GM21529 (cell line): Measurements from ENCODE around the gene APOM.

Source experiments
- ATAC-seq: cut with Tn5 transposase; IDR thresholded peaks from one replicate; pipeline ENCODE4 v1.9.1; 2021; ENCODE audit not compliant: unreplicated experiment

The APOM gene

GRCh38 chr6:31655349-31656237 lies at the start of gene APOM:
Gene APOM, plus strand, starts transcription at chr6:31655894. Its CDS starts 73 bp downstream, at chr6:31655967.
- no peak for ATAC-seq

- ATAC-seq: no peak
Observed at GRCh38 chr6:31607317-31607716, 48.4 kb upstream of the APOM start.

GRCh38 chr6:31609519-31610406 lies 45.9 kb upstream of the APOM start:
- no peak for ATAC-seq

- no peak for ATAC-seq
Observed at GRCh38 chr6:31610968-31611367, 44.7 kb upstream of the APOM start.

GRCh38 chr6:31614075-31614619 lies 41.5 kb upstream of the APOM start:
- ATAC-seq: no peak

GRCh38 chr6:31614684-31615578 lies 40.8 kb upstream of the APOM start, which contains the start of gene AIF1:
Gene AIF1, plus strand, starts transcription at chr6:31615234. Its CDS starts 96 bp downstream, at chr6:31615330.
- no peak for ATAC-seq

GRCh38 chr6:31615748-31616147 lies 39.9 kb upstream of the APOM start:
- ATAC-seq: no peak

GRCh38 chr6:31617010-31617409 lies 38.7 kb upstream of the APOM start:
- no peak for ATAC-seq

GRCh38 chr6:31619805-31620585 lies 35.7 kb upstream of the APOM start:
- ATAC-seq: peak; percentile 77

- peak; percentile 30 for ATAC-seq
Observed at GRCh38 chr6:31620586-31621319, 34.9 kb upstream of the APOM start, which contains the start of gene PRRC2A. Gene PRRC2A, plus strand, starts transcription at chr6:31620715. Its CDS starts 2,075 bp downstream, at chr6:31622790.

- no peak for ATAC-seq
Observed at GRCh38 chr6:31621320-31621939, 34.3 kb upstream of the APOM start.

GRCh38 chr6:31621991-31622390 lies 33.7 kb upstream of the APOM start:
- ATAC-seq: no peak

GRCh38 chr6:31622684-31623091 lies 33.0 kb upstream of the APOM start:
- no peak for ATAC-seq

GRCh38 chr6:31624070-31624469 lies 31.6 kb upstream of the APOM start:
- no peak for ATAC-seq

GRCh38 chr6:31626952-31627351 lies 28.7 kb upstream of the APOM start:
- no peak for ATAC-seq

- ATAC-seq: no peak
Observed at GRCh38 chr6:31627690-31628287, 27.9 kb upstream of the APOM start.

- ATAC-seq: no peak
Observed at GRCh38 chr6:31629014-31629413, 26.7 kb upstream of the APOM start.
